GM19043 (cell line): ENCODE data around the gene TNNT3.
"Not testable (repeated sequence)": the region's sequence is repeated elsewhere in the genome, so short reads cannot be mapped to it uniquely, and the experiment has no call there.

Experiments used
- ATAC-seq: cut with Tn5 transposase; IDR thresholded peaks from one replicate; pipeline ENCODE4 v1.9.1; 2021; ENCODE audit warnings: low read depth; ENCODE audit not compliant: unreplicated experiment

The TNNT3 gene

GRCh38 chr11:1931341-1932104, 12.0 kb downstream of the TNNT3 start:
- no peak for ATAC-seq

DNA sequence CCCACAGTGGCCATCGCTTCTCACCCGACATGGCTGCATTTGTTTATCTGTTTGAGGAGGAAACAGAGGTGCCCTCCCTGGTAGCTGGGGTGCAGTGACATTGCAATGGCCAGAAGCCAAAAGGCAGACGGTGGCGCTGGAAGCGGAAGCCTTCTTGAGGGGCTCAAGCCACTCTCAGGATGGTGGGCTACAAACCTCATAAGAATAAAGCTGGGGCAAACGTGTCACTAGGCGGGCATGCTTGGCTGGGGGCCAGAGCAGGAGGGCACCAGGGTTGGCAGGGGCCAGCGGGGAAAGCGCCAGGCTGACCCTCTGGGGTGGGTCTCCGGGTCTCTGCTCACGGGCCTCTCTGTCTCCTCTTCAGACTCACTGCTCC, 12.6 kb downstream of the TNNT3 start:
- ATAC-seq = no peak

GRCh38 chr11:1932681-1933080, 13.2 kb downstream of the TNNT3 start:
- no peak for ATAC-seq

DNA sequence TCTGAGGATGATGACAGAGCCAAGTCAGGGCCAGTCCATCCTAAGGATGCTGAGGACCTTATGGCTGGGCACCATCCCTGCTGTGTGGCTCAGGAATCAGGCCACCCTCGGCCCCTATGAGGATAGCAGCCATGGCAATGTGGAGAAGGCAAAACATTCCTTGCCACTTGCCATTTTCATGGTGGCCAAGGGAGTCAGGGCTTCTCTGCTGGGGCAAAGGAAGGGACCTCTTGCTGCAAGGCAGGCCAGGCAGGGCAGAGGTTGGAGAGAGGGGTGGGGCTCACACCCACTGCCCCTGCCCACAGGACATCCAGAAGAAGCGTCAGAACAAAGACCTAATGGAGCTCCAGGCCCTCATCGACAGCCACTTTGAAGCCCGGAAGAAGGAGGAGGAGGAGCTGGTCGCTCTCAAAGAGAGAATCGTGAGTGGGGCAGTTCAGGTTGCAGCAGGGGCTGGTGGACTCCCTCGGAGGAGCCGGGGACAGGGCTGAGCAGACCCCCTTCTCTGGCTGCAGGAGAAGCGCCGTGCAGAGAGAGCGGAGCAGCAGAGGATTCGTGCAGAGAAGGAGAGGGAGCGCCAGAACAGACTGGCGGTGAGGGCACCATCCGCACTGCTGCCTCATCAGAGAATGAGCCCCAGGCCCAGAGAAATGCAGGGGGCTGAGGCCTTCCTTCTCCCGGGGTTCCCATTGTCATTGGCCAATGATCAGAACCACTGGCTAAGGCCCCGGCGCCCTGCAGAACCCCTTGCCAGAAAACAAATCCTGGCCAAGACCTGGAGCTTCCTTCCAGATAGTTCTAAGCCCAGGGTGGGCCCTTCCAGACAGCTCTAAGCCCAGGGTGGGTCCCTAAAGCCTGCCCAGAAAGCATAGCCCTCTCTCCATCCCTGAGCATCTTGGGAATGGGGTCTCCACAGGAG, 14.2 kb downstream of the TNNT3 start:
- no peak for ATAC-seq

- no peak for ATAC-seq
Measured at GRCh38 chr11:1934335-1935155, 15.0 kb downstream of the TNNT3 start.

DNA sequence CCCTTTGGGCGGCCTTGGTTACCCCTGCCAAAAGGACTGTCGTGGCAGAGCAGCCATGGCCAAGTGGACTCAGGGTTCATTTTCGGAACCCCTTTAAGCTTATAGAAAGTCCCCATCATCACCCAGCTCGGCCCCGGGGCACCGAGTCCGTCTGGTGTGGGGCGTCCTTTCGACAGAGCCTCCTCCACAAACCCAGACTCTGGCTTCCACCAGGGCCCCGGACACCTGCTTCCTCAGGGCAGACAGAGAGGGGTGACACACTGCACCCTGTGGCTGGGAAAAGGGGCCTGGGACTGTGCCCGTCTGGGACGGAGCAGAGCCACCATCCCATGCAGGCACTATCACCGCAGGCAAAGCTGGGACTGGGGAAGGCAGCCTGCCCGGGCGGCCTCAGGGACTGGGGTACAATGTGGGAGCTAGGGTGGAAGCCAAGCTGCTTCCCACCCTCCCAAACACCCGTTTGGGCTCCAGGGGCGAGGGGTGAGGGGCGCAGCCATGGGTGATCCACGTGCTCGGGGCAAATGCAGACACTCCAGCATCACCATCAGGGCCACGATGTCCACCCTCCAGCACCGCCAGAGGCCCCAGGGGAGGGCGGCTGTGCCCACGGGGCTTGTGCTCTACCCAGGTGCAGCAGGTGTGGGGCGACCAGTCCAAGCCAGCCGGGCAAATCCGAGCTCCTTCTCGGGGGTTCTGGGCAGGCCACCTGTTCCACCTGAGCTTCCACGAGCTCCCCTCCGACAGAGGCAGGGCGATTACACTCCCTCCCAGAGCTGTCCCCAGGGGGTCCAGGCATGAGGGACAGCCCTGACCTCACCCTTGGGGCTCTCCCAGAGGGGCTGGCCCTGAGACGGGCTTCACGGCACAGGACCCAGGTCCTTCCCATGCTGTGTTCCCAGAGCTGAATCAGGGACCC, 15.9 kb downstream of the TNNT3 start:
- ATAC-seq = no peak

GRCh38 chr11:1936072-1936780, 16.7 kb downstream of the TNNT3 start:
- ATAC-seq = no peak

- no peak for ATAC-seq
Measured at GRCh38 chr11:1936781-1937615, 17.5 kb downstream of the TNNT3 start.

- no peak for ATAC-seq
Measured at GRCh38 chr11:1937616-1938342, 18.3 kb downstream of the TNNT3 start.

DNA sequence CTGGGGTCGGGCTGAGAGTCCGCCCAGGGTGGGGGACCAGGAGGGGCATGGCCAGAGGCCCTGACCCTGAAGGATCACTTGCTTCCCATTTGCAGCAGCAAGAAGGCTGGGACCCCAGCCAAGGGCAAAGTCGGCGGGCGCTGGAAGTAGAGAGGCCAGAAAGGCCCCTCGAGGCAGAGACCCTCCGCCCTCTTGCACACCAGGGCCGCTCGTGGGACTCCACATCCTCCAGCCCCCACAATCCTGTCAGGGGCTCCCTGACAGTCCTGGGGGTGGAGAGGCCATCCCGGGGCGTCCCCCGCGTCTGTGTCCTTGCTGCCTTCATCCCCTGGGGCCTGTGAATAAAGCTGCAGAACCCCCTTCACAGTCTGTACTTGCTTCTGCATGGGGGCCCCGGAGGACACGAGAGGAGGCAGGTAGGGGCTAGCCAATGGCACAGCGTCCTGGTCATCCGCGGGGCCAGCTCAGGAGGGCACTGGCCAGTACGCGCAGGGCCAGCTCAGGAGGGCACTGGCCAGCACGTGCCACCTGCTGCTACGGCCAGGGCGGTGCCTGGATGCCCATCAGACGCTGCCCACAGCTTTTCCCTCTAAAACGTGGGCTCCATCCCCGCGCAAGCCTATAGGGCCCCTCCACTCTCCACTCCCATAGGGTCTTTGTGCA, 19.0 kb downstream of the TNNT3 start:
- ATAC-seq = no peak

DNA sequence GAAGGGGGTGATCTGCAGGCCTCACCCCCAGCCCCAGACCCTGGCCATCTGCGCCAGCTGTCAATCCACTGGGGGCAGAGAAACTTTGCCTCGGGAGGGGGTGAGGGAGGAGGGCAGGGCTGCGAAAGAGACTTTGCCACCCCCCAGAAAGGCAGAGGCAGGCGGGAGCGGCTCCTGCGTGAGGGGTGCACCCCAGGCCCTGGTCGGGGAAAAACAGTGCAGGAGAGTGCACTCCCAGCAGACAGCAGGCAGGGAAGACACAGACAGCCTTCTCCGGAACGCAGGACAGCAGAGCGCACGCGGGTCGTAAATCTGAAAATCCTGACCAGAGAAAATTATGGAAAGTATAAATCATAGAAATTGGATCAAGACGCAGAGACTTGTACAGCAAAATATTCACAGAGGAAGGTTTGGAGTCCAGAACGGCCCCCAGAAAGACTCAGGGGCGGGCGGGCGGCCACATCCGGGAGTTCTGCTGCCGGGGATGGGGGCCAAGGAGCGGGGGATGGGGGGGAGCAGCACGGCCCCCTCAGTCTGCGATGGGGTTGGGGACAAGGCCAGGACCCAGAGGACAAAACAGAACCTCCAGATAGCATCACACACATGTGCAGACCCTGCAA, 19.6 kb downstream of the TNNT3 start:
- ATAC-seq = no peak

- ATAC-seq = not testable (repeated sequence)
Measured at GRCh38 chr11:1939788-1940187, 20.3 kb downstream of the TNNT3 start.

- no peak for ATAC-seq
Measured at GRCh38 chr11:1942558-1943260, 23.2 kb downstream of the TNNT3 start.

DNA sequence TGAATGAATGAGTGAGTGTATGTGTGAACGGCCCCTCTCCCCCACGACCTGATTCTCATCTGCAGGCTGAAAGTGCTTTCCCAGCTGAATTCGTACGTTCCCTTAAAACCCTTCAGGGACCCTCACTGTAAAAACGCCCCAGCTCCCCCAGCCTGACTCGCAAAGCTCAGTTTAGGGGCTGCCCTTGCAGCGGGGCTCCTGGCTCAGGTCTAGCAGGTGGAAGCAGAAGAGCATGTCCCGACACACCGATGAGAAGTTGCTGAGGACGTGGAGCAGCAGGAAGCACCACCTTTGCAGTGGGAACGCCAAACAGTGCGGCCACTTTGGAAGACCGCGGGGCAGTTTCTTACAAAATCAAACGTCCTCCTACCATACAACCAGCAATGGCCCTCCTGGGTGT, 24.1 kb downstream of the TNNT3 start:
- no peak for ATAC-seq

DNA sequence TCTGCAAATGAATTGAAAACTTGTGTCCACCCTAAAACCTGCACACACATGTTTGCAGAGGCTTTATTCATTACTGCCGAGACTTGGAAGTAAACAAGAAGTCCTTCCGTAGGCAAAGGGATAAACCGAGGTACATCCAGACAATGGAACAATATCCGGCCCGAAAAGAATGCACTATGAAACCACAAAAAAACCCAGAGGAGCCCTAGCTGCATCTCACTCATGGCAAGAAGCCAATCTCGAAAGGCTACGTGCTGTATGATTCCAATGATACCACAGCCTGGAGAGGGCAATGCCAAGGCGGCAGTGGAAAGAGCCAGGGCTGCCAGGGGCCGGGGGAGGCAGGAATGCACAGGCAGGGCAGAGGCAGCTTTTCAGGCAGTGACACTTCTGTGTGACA, 24.5 kb downstream of the TNNT3 start:
- ATAC-seq = no peak

DNA sequence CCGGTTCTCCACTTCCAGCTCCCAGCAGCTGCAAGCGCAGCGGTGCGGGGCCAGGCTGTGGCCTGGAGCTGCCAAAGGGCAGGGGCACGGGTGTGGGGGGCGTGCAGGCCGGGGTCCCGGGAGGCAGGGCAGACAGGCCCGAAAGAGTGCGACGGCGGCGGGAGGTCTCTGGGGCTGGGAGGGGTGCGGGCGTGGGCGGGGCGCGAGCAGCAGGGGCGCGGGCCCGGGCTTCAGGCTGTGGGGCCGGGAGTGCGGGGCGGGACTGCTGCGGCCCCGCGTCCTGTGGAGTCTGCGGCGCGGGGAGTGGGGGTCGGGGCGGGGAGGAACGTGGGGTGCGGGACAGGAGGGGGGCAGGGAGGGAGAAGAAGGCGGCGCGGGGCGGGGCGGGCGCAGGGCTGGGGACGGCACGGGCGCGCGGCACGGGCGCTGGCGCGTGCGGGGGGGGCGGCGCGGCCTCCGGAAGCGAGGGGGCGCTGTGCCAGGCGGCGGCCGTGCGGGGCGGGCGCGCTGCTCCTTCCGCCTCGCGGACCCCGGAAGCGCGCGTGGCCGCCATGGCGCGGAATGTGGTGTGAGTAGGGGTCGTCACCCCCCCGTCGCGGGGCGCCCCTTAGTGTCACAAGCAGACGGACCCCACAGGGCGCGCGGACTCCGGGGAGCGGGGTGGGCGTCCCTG, 27.4 kb downstream of the TNNT3 start, which contains the start of gene MRPL23:
TSS of gene MRPL23 (plus strand) at position 521 of the 673 bp plus-strand sequence. CDS start at position 552, 31 bp downstream.
- ATAC-seq = no peak
